Testis (tissue), 3 donors: ENCODE data around the gene ADAM12. TPM values are rescaled to one million over a fixed set of nuclear protein-coding genes. Genes with fewer than 3 reads are reported as not detected.

Source experiments
- DNase-seq: peaks from one replicate; pipeline ENCODE4 v3.0.0-alpha.2; 2019
- H3K27ac ChIP-seq, 2 donors: fragments of 200-600 bp; sonication (generic); one replicate each; pipeline ENCODE4 v1.5.1; 2019
- H3K27me3 ChIP-seq: fragments of 200-600 bp; sonication (generic); one replicate; pipeline ENCODE4 v1.5.1; 2019
- H3K36me3 ChIP-seq: fragments of 200-600 bp; sonication (generic); one replicate; pipeline ENCODE4 v1.5.1; 2017; ENCODE audit warnings: low read depth; ENCODE audit errors: missing control alignments
- H3K4me1 ChIP-seq: fragments of 200-600 bp; sonication (generic); one replicate; pipeline ENCODE4 v1.5.1; 2019
- H3K4me3 ChIP-seq, 2 donors: fragments of 200-600 bp; sonication (generic); one replicate each; pipeline ENCODE4 v1.5.1; 2017 to 2019
- H3K9me3 ChIP-seq: fragments of 200-600 bp; sonication (generic); one replicate; pipeline ENCODE4 v1.5.1; 2017
- POLR2A ChIP-seq: fragments of 450-650 bp; IDR thresholded peaks from one replicate; pipeline ENCODE4 v1.6.1; 2017; ENCODE audit warnings: antibody characterized with exemption, mild to moderate bottlenecking, moderate library complexity
- WGBS, 2 donors: methylation state at CpG; one replicate each; pipeline ENCODE4 v1.1.5; 2018; 5-methylcytosine and 5-hydroxymethylcytosine counted together
- intact Hi-C: fragments of 100-400 bp; cut with DNase I; formaldehyde crosslinking; loops from one replicate; pipeline ENCODE4 v1.15.1; 2023; ENCODE audit warnings: low total_unique reads
- polyA plus RNA-seq: library from polyadenylated mRNA; stranded (reverse); fragments of 350-450 nt; fragmentation: Illumina TruSeq; extraction: RNeasy Lipid Tissue Mini Kit (QIAGEN cat#74804); gene quantifications from one replicate; pipeline ENCODE4 v1.2.3, GENCODE V29; 2014; ENCODE audit warnings: low read depth, low replicate concordance; ENCODE audit not compliant: insufficient read depth
- total RNA-seq, 2 donors: library from RNA; depleted of rRNA; stranded (reverse); fragments of >200 nt; gene quantifications; one replicate each; pipeline ENCODE4 v1.2.3, GENCODE V29; 2016
- TF ChIP-seq, protein P1 (sequence below), 3 experiments: fragments of 450-650 bp in 2 of 3; fragments of 200-600 bp in 1 of 3; sonication (generic) in 1 of 3; IDR thresholded peaks; one replicate each; pipeline ENCODE4 v1.5.1; 2016 to 2019; ENCODE audit warnings: antibody characterized with exemption in 3 of 3, mild to moderate bottlenecking in 2 of 3, moderate library complexity in 1 of 3

ADAM12 gene
- total and polyA plus RNA-seq, 3 donors from 2014 or later: 2.8 to 9.2 (median 6.1) TPM

DNA sequence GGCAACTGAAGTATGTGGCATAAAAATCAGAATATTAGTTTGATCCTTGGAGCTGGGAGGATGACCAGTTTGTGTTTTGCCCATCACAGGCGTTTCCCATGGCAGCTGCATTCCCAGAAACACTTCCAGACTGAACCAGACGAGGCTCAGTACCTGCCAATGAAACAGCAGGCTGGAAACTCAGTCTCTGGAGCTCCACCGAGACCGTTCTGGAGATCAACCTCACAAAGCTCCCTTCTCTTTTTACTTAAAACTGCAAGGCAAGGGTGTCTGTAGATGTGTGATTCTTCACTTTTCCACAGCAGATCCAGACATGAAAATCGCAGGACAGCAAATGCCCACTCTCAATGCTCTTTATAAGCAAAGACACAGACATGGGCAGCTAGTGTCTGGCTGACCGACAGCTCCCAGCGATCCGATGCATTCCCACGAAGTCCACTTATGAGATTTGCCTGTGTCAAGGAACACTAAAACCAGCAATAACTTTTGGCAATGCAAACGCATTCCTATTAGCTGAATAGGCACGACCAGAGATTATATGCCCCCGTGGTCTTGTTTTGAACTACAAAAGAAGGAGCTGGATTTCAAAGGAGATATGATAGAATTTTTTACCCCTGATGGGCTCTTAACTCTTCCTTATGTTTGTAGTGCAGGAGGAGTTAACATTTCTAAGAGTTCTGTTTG lies 72.6 kb downstream of the ADAM12 start:
- Histone ChIP-seq H3K36me3 (no peaks in the 10 kb centered on the region), H3K4me3 (no peak overlapping the region), H3K27ac (no peak overlapping the region), H3K9me3 (no peaks in the 10 kb centered on the region), H3K27me3 (no peaks in the 10 kb centered on the region), H3K4me1 (no peaks in the 10 kb centered on the region)
- 52 to 66% methylated on average over 12 of the region's 12 CpGs for WGBS, 2 donors
- intact Hi-C loops: no loop called here
- no peak for DNase-seq
- TF ChIP-seq, protein P1, sequence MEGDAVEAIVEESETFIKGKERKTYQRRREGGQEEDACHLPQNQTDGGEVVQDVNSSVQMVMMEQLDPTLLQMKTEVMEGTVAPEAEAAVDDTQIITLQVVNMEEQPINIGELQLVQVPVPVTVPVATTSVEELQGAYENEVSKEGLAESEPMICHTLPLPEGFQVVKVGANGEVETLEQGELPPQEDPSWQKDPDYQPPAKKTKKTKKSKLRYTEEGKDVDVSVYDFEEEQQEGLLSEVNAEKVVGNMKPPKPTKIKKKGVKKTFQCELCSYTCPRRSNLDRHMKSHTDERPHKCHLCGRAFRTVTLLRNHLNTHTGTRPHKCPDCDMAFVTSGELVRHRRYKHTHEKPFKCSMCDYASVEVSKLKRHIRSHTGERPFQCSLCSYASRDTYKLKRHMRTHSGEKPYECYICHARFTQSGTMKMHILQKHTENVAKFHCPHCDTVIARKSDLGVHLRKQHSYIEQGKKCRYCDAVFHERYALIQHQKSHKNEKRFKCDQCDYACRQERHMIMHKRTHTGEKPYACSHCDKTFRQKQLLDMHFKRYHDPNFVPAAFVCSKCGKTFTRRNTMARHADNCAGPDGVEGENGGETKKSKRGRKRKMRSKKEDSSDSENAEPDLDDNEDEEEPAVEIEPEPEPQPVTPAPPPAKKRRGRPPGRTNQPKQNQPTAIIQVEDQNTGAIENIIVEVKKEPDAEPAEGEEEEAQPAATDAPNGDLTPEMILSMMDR (IDR thresholded peaks at IDR 0.05): no peak
- no peak for TF ChIP-seq POLR2A

DNA sequence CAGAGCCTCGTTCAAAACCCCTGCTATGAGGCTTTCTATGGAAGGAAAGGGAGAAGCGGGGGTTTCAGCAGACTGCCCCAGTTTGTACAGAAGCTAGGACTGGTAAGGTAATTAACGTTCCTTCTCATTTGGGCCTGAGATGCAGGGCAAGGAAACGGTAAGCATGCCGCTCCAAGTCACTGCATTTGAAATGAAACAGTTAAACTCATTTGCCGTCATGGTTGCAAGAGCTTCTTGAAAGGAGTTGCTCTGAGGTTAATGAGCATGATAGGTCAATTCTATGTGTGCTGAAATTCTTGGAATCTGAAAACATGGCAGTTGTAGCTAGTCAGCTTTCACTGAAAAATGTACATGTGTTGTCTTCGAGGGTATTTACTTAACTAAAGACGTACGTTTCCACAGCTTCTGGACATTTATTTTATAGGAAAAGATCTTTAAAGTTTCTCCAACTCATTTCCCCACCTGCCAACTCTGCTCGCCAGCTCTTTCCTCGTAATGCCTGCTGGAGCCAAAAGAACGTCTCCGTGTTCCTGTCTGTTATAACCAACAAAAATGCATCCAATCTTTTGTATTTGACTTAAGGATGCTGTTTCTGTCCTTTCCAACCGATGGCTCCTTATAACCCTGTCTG lies 73.3 kb downstream of the ADAM12 start:
- no peak for DNase-seq
- 81 to 84% methylated on average over 13 to 14 of the region's 14 CpGs for WGBS, 2 donors
- intact Hi-C loops: no loop called here
- TF ChIP-seq, protein P1 (IDR thresholded peaks at IDR 0.05): no peak
- no peak for TF ChIP-seq POLR2A
- Histone ChIP-seq H3K27me3 (no peaks in the 10 kb centered on the region), H3K4me1 (no peaks in the 10 kb centered on the region), H3K27ac (no peak overlapping the region), H3K9me3 (no peaks in the 10 kb centered on the region), H3K36me3 (no peaks in the 10 kb centered on the region), H3K4me3 (no peak overlapping the region)

DNA sequence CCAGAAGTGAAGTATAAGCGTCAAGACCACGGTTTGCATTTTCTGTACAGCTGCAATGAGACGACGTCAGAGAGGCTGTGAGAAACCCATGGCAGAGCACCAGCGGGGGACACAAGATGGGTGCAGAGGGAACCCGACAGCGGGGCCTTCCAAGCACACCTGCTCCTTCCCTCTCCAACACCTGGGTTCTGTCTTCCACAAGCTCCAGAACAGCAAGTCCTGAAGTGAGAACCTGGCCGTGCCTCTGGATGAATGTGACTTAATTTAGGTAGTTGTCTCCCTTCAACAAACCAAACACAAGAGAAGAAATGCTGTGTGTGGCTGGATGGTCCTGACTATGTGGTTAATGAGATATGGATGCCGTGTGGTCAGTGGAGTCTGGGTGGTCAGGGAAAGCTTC lies 76.1 kb downstream of the ADAM12 start:
- Histone ChIP-seq H3K36me3 (no peaks in the 10 kb centered on the region), H3K9me3 (no peaks in the 10 kb centered on the region), H3K27me3 (no peaks in the 10 kb centered on the region), H3K27ac (no peak overlapping the region), H3K4me3 (no peak overlapping the region), H3K4me1 (no peaks in the 10 kb centered on the region)
- DNase-seq: no peak
- 91 to 94% methylated on average over 9 of the region's 9 CpGs for WGBS, 2 donors
- intact Hi-C loops: no loop called here
- TF ChIP-seq, protein P1 (IDR thresholded peaks at IDR 0.05): no peak
- no peak for TF ChIP-seq POLR2A

DNA sequence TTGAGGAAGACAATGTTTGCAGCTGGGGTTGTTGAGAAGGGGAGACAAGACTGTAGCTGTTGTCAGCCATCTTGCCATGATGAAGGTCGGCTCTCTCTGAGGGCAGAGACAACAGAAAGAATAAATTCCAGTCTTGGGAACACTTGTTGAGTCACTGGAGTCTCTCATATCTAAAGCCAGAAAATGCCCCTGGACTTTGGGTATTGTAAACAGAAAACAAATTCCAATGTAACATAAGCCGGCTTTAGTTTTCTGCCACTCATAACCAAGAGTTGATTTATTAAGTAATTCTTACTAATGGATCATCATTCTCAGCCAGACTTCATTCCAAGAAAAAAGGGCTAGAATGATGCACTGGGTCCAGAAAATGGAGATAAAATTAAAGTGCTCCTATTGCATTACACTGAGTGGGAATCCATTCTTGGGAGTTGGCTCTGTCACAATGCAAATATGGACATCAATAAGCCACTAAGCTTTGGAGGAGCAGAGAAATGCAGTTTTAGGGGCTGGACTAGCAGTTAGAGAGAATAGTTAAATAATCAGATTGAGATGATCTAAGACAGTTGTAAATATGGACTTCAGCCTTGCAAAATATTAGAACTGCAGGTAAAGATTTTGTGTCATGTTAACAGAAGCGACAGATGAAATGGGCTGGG lies 78.9 kb downstream of the ADAM12 start:
- no peak overlapping the region for H3K27ac ChIP-seq

More for the DNA sequence above, 78.9 kb downstream of the ADAM12 start:
- DNase-seq: no peak
- intact Hi-C loops: loop anchor here (10.0 kb wide), 1 partner anchor 325 kb away; no protein-coding TSS in a partner anchor
- 93 to 94% methylated on average over 3 of the region's 3 CpGs for WGBS, 2 donors
- Histone ChIP-seq H3K4me3 (no peak overlapping the region), H3K9me3 (no peaks in the 10 kb centered on the region), H3K36me3 (no peaks in the 10 kb centered on the region), H3K27me3 (no peaks in the 10 kb centered on the region), H3K4me1 (no peaks in the 10 kb centered on the region)
- TF ChIP-seq, protein P1 (IDR thresholded peaks at IDR 0.05): no peak
- no peak for TF ChIP-seq POLR2A
